ENCODE measurements around the gene SPEF1. TPM values are rescaled to one million over a fixed set of nuclear protein-coding genes. Genes with fewer than 3 reads are reported as not detected.

Gene SPEF1
- total and polyA plus RNA-seq, 2 of the 13 experiments (the other 11 are each of a cell fraction or from before 2014, with no cell fraction given): 0.11 to 0.27 TPM

DNA sequence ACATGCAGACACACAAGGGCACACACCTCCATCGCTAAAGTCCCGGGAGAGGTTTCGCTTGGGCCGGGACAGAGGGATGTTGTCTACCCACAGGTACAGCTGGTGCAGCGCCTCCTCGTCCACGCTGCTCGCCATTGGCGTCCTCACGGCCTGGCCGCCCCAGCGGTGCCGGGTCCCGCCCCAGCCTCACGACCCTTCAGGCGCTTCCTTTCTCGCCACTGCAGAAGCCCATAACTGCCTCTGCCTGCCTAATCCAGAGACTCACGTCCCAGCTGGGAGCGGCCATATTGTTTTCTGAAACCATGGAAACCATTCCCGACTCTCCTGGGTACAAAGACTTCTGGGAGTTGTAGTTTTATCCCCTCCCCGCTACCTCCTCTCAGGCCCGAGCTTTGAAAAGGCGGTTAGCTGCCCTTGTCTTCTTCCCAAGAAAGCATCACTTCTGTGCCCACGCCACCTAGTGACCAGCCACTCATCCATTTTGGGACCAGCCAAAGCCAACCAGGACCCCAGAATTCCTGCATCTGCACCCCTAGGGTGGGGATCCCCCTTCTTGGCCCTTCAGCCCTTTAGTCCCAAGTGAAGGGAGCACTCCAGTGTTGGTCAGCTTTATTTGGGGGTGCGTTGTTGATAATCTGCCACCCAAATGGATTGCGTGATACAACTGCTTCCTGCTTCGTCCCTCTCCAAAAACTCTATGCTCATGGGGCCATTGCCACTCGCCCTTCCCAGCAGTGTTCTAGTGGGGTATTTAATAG, at the start of gene SPEF1 (continued):
- TF ChIP-seq, protein P1, sequence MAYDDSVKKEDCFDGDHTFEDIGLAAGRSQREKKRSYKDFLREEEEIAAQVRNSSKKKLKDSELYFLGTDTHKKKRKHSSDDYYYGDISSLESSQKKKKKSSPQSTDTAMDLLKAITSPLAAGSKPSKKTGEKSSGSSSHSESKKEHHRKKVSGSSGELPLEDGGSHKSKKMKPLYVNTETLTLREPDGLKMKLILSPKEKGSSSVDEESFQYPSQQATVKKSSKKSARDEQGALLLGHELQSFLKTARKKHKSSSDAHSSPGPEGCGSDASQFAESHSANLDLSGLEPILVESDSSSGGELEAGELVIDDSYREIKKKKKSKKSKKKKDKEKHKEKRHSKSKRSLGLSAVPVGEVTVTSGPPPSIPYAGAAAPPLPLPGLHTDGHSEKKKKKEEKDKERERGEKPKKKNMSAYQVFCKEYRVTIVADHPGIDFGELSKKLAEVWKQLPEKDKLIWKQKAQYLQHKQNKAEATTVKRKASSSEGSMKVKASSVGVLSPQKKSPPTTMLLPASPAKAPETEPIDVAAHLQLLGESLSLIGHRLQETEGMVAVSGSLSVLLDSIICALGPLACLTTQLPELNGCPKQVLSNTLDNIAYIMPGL (CRISPR knock-in tag; IDR thresholded peaks at IDR 0.05; ENCODE audit: borderline replicate concordance in 1 of 2, low read depth in 1 of 2): peak; percentile 21 to 73; a peak in 1 of 4 replicates
- TF ChIP-seq KDM2A (CRISPR knock-in tag; IDR thresholded peaks at IDR 0.05; ENCODE audit: borderline replicate concordance, low read depth) (peak; percentile 93), ZNF567 (CRISPR knock-in tag; IDR thresholded peaks at IDR 0.05; ENCODE audit: borderline replicate concordance) (peak; percentile 75; the same call in 1 of the 2 replicates), SCMH1 (CRISPR knock-in tag; IDR thresholded peaks at IDR 0.05; ENCODE audit: borderline replicate concordance) (no peak), ZMYM4 (CRISPR knock-in tag; IDR thresholded peaks at IDR 0.05) (peak; percentile 53; the same call in 1 of the 2 replicates), ZNF329 (CRISPR knock-in tag; IDR thresholded peaks at IDR 0.05; ENCODE audit: low read depth) (no peak), ZNF317 (CRISPR knock-in tag; IDR thresholded peaks at IDR 0.05) (0 out of 2 replicates have a peak, but pooled peaks have one; percentile 18), THAP11 (CRISPR knock-in tag; IDR thresholded peaks at IDR 0.05) (peak; percentile 99), ZNF260 (CRISPR knock-in tag; IDR thresholded peaks at IDR 0.05; ENCODE audit: borderline replicate concordance, low read depth) (no peak), HNRNPUL1 (IDR thresholded peaks at IDR 0.05; ENCODE audit: low read depth, low read length) (no peak), MTF2 (CRISPR knock-in tag; IDR thresholded peaks at IDR 0.05; ENCODE audit: borderline replicate concordance) (no peak), ZC3H13 (CRISPR knock-in tag; IDR thresholded peaks at IDR 0.05) (peak; percentile 60; the same call in 1 of the 2 replicates), ZBTB38 (CRISPR knock-in tag; IDR thresholded peaks at IDR 0.05) (peak; percentile 58; the same call in 1 of the 2 replicates), ZMYM2 (CRISPR knock-in tag; IDR thresholded peaks at IDR 0.05) (no peak), NCOA5 (CRISPR knock-in tag; IDR thresholded peaks at IDR 0.05) (no peak), MXD4 (CRISPR knock-in tag; IDR thresholded peaks at IDR 0.05) (peak; percentile 97)
- TF ChIP-seq, protein P2, sequence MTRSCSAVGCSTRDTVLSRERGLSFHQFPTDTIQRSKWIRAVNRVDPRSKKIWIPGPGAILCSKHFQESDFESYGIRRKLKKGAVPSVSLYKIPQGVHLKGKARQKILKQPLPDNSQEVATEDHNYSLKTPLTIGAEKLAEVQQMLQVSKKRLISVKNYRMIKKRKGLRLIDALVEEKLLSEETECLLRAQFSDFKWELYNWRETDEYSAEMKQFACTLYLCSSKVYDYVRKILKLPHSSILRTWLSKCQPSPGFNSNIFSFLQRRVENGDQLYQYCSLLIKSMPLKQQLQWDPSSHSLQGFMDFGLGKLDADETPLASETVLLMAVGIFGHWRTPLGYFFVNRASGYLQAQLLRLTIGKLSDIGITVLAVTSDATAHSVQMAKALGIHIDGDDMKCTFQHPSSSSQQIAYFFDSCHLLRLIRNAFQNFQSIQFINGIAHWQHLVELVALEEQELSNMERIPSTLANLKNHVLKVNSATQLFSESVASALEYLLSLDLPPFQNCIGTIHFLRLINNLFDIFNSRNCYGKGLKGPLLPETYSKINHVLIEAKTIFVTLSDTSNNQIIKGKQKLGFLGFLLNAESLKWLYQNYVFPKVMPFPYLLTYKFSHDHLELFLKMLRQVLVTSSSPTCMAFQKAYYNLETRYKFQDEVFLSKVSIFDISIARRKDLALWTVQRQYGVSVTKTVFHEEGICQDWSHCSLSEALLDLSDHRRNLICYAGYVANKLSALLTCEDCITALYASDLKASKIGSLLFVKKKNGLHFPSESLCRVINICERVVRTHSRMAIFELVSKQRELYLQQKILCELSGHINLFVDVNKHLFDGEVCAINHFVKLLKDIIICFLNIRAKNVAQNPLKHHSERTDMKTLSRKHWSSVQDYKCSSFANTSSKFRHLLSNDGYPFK (CRISPR knock-in tag; IDR thresholded peaks at IDR 0.05; ENCODE audit: borderline replicate concordance): peak; percentile 85
- TF ChIP-seq, protein P3, sequence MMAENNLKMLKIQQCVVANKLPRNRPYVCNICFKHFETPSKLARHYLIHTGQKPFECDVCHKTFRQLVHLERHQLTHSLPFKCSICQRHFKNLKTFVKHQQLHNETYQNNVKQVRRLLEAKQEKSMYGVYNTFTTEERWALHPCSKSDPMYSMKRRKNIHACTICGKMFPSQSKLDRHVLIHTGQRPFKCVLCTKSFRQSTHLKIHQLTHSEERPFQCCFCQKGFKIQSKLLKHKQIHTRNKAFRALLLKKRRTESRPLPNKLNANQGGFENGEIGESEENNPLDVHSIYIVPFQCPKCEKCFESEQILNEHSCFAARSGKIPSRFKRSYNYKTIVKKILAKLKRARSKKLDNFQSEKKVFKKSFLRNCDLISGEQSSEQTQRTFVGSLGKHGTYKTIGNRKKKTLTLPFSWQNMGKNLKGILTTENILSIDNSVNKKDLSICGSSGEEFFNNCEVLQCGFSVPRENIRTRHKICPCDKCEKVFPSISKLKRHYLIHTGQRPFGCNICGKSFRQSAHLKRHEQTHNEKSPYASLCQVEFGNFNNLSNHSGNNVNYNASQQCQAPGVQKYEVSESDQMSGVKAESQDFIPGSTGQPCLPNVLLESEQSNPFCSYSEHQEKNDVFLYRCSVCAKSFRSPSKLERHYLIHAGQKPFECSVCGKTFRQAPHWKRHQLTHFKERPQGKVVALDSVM (CRISPR knock-in tag; IDR thresholded peaks at IDR 0.05): no peak
- TF ChIP-seq, protein P4, sequence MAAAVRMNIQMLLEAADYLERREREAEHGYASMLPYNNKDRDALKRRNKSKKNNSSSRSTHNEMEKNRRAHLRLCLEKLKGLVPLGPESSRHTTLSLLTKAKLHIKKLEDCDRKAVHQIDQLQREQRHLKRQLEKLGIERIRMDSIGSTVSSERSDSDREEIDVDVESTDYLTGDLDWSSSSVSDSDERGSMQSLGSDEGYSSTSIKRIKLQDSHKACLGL (CRISPR knock-in tag; IDR thresholded peaks at IDR 0.05): 0 out of 2 replicates have a peak, but pooled peaks have one; percentile 93
- TF ChIP-seq, protein P5, sequence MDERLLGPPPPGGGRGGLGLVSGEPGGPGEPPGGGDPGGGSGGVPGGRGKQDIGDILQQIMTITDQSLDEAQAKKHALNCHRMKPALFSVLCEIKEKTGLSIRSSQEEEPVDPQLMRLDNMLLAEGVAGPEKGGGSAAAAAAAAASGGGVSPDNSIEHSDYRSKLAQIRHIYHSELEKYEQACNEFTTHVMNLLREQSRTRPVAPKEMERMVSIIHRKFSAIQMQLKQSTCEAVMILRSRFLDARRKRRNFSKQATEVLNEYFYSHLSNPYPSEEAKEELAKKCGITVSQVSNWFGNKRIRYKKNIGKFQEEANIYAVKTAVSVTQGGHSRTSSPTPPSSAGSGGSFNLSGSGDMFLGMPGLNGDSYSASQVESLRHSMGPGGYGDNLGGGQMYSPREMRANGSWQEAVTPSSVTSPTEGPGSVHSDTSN (CRISPR knock-in tag; IDR thresholded peaks at IDR 0.05): no peak
